CD4-positive, alpha-beta T cell treated with Interleukin-15 for 4 hours (primary cell): Measurements from ENCODE around the gene TOMM70.

ENCODE experiments used
- DNase-seq: peaks from one replicate; pipeline ENCODE4 v3.0.0-alpha.2; 2020; ENCODE audit warnings: low spot score

TOMM70 gene

DNA sequence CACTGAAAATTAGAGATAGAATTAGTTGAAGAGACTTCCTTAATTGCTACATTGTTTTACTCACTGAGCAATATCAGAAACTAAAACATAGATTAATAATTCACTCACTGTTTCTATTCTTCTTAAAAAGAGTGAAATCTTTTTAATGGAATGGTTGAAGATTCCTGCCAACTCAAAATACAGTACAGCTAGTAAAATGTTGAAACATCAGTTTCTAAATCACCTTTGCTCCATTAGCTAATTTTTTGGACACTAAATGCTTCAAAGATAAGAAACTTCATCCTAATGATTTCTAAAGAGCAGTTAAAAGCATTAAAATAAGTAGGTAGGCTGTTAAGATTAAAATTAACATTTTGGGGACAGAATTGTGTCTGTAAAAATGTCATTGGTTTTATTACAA is 76.8 kb downstream of the TOMM70 start:
- DNase-seq = no peak

DNA sequence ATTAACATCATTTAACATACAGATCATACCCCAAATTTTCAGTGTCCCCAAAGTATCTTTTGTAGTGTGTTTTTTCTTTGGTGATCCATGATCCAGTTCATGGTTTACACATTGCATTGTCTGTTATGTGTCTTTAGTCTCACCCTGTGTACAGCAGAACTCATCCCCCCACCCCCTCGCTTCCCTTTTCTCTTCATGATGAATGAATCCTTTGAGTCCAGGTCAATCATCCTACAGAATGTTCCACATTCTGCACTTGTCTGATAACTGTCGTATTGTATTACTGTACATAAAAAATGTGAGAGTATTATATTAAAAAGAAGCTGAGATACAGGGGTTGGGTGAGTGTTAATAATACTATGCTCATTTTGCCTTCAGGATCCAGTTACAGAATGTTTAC is 80.9 kb downstream of the TOMM70 start:
- no peak for DNase-seq

GRCh38 chr3:100317912-100318311 is 83.0 kb downstream of the TOMM70 start:
- no peak for DNase-seq

- peak; percentile 57 for DNase-seq
Measured at GRCh38 chr3:100316641-100317069, 84.2 kb downstream of the TOMM70 start.
